Natural killer cell treated with Interleukin-12 subunit alpha and Interleukin-12 subunit beta and Interleukin-15 and Interleukin-18, amount 100 ng/mL, for 72 hours (primary cell): ENCODE measurements around the gene SMIM29. TPM values are rescaled to one million over a fixed set of nuclear protein-coding genes. Genes with fewer than 3 reads are reported as not detected.

ENCODE experiments used
- ATAC-seq, 2 donors: fragments of 150-1000 bp; cut with Tn5 transposase in 1 of 2; sonication (Bioruptor Pico), chemical (Tn5 transposase) in 1 of 2; 2 replicates each; pipeline ENCODE4 v1.10.0; 2021
- DNase-seq: peaks from one replicate; pipeline ENCODE4 v3.0.0; 2022; ENCODE audit warnings: low spot score
- H3K27ac Mint-ChIP-seq, 2 donors: 1 replicate in 1 of 2; 2 replicates in 1 of 2; pipeline ENCODE4 v1.8.0; 2022; ENCODE audit warnings: mixed read lengths in 2 of 2, mild to moderate bottlenecking in 1 of 2, moderate library complexity in 1 of 2
- H3K27me3 Mint-ChIP-seq, 2 donors: 1 replicate in 1 of 2; 2 replicates in 1 of 2; pipeline ENCODE4 v1.8.0; 2022; ENCODE audit warnings: mixed read lengths in 2 of 2
- H3K36me3 Mint-ChIP-seq: one replicate; pipeline ENCODE4 v1.8.0; 2022; ENCODE audit warnings: mixed read lengths
- H3K4me1 Mint-ChIP-seq, 2 donors: 1 replicate in 1 of 2; 2 replicates in 1 of 2; pipeline ENCODE4 v1.8.0; 2022; ENCODE audit warnings: low read depth in 2 of 2, mixed read lengths in 2 of 2, mild to moderate bottlenecking in 1 of 2
- H3K4me3 Mint-ChIP-seq: one replicate; pipeline ENCODE4 v1.8.0; 2022; ENCODE audit warnings: mixed read lengths
- H3K9me3 Mint-ChIP-seq: 2 replicates; pipeline ENCODE4 v1.8.0; 2022; ENCODE audit warnings: mixed read lengths
- total RNA-seq, 2 donors: library from RNA; stranded (reverse); gene quantifications; one replicate each; pipeline ENCODE4 v1.2.3, GENCODE V29; 2022

The SMIM29 gene
- total RNA-seq, 2 donors from 2014 or later = 15.9 to 20.9 TPM

- ATAC-seq (no peak), DNase-seq (no peak)
- H3K4me3 Mint-ChIP-seq = no peak overlapping the region
- H3K4me1 Mint-ChIP-seq = peaks cover 21 to 36% of the 10 kb centered on the region in 2 donors
- H3K27ac Mint-ChIP-seq = no peak overlapping the region
- no peaks in the 10 kb centered on the region for H3K27me3 Mint-ChIP-seq
- no peaks in the 10 kb centered on the region for H3K36me3 Mint-ChIP-seq
- no peaks in the 10 kb centered on the region for H3K9me3 Mint-ChIP-seq
Measured at GRCh38 chr6:34240329-34241248, 8.2 kb downstream of the SMIM29 start.

DNA sequence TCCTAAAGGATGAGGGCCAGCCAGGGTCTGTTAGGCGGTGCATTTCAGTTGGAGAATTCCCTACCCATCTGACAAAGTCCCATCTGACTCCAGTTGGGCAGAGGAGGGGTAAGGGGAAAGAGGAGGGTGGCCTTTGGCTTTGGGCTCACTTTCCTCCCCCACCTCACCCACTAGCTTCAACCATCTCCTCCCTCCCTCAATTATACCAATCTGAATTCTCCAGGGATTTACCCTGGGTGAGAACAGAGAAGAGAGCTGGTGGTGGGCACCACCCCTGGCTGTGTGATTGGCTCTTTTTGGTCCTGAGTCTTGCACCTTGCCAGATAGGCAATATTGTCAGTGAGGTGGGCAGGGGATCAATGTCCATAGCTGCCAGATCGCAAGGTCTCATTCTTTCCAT is 8.9 kb downstream of the SMIM29 start:
- ATAC-seq (no peak), DNase-seq (no peak)
- Mint-ChIP-seq H3K36me3 (no peaks in the 10 kb centered on the region), H3K27ac (peak overlapping the region in 1 of 2 donors; percentile 70), H3K27me3 (no peaks in the 10 kb centered on the region), H3K4me1 (peaks cover 15 to 31% of the 10 kb centered on the region in 2 donors), H3K4me3 (no peak overlapping the region), H3K9me3 (no peaks in the 10 kb centered on the region)

- H3K4me1 Mint-ChIP-seq = peaks cover 17 to 29% of the 10 kb centered on the region in 2 donors
- H3K27ac Mint-ChIP-seq = peak overlapping the region in 1 of 2 donors; percentile 70
- ATAC-seq (no peak), DNase-seq (no peak)
- H3K4me3 Mint-ChIP-seq = peak overlapping the region; percentile 82
- H3K27me3 Mint-ChIP-seq = no peaks in the 10 kb centered on the region
- no peaks in the 10 kb centered on the region for H3K9me3 Mint-ChIP-seq
- H3K36me3 Mint-ChIP-seq = no peaks in the 10 kb centered on the region
Measured at GRCh38 chr6:34239500-34239825, 9.3 kb downstream of the SMIM29 start.

DNA sequence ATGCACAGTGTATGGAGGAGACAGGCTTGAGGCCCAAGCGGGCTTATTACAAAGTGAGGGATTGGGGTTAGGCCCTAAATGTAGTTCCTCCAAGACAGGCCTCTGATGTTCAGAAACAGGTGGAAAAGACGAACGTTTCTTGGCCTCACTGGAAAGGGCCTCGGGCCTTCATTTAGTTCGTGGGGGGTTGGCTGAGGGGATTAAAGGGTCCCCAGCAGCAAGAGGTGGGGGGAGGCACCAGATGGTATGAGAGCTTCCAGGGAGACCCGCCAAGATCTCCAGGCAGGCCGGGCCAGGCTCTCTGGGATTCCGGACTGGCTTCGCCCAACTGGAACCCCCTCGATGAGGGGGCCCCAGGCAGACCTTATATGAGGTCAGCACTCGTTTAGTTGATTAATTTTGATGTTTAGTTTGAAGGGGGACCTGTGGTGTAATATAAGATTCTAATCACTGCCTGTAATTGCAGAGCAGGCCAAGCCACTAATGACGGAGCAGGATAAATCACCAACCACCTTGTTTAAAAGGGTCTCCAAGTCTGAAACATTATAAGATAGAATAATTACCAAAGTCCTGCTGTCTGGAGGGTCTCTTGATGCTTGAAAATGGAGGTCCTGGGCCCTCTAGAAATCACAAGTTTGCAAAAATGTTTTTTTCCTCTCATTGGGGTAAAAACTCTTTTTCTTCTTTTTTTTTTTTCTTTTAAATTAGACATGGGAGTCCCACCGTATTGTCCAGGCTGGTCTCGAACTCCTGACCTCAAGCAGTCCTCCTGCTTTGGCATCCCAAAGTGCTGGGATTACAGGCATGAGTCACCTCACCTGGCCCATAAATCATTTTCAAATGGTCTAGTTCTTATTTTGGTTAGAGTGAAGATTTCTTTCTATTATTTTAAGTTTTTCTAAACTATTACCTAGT is 10.0 kb downstream of the SMIM29 start:
- Mint-ChIP-seq H3K27me3 (no peaks in the 10 kb centered on the region), H3K9me3 (no peaks in the 10 kb centered on the region), H3K36me3 (no peaks in the 10 kb centered on the region), H3K4me1 (peaks cover 23 to 32% of the 10 kb centered on the region in 2 donors), H3K4me3 (peak overlapping the region; percentile 82), H3K27ac (peak overlapping the region; percentile 23 to 70)
- DNase-seq = no peak
- ATAC-seq = no peak

DNA sequence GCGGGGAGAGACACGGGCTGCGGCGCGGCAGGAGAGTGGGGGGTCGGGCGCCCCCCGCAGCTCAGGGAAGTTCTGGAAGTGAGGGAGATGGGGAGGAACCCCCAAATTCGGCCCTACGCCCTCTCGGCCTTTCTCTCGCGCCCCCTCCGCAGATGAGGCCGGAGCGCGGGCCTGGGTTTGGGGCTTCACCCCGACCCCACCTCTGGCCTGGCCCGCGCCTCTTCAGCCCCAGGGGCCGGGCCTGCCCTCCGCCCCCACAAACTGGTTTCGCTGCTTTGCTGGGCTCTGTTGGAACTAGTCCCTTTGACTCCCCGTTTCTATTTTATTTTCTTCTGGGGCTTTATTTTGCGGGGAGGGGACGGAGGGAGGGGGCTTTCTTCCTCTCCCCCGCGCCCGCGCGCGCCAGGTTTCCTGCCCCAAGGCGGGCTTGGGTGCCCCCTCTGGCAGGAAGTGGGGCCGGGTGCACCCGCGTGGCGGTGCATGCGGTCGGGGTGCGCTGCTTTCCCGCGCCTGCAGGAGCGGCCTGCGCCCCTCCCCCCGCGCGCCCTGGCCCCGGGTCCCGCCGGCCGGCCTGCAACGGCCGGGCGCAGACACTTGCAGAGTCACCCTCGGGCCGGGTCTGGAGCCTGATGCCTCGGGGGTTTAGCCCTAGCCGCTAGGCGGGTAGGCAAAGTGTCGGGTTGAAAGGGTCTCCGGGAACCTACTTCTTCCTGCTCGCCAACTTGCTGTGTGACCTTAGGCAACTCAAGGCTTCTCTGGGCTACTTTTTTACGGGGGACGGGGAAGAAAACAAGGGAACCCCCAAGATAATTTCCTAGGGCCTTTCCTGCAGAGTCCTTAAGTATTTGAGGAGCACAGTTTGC is 10.9 kb downstream of the SMIM29 start:
- no peaks in the 10 kb centered on the region for H3K27me3 Mint-ChIP-seq
- no peaks in the 10 kb centered on the region for H3K36me3 Mint-ChIP-seq
- peak overlapping the region; percentile 82 for H3K4me3 Mint-ChIP-seq
- ATAC-seq = peak; percentile 20 to 50
- H3K27ac Mint-ChIP-seq = peak overlapping the region; percentile 23 to 70
- peaks cover 15 to 24% of the 10 kb centered on the region in 2 donors for H3K4me1 Mint-ChIP-seq
- DNase-seq = peak; percentile 83
- no peaks in the 10 kb centered on the region for H3K9me3 Mint-ChIP-seq

- H3K4me3 Mint-ChIP-seq = peak overlapping the region; percentile 89
- peak; percentile 31 to 34 for ATAC-seq
- peaks cover 13 to 17% of the 10 kb centered on the region in 2 donors for H3K4me1 Mint-ChIP-seq
- H3K27me3 Mint-ChIP-seq = no peaks in the 10 kb centered on the region
- H3K27ac Mint-ChIP-seq = no peak overlapping the region
- H3K36me3 Mint-ChIP-seq = no peaks in the 10 kb centered on the region
- DNase-seq = no peak
- H3K9me3 Mint-ChIP-seq = no peaks in the 10 kb centered on the region
Measured at GRCh38 chr6:34237316-34237721, 11.5 kb downstream of the SMIM29 start.

- H3K9me3 Mint-ChIP-seq = no peaks in the 10 kb centered on the region
- ATAC-seq = peak; percentile 85 to 91
- H3K27ac Mint-ChIP-seq = peak within 1 kb of the TSS; percentile 83 to 92
- H3K36me3 Mint-ChIP-seq = no peaks in the 10 kb centered on the region
- peaks cover 13 to 16% of the 10 kb centered on the region in 2 donors for H3K4me1 Mint-ChIP-seq
- no peaks in the 10 kb centered on the region for H3K27me3 Mint-ChIP-seq
- H3K4me3 Mint-ChIP-seq = peak within 1 kb of the TSS; percentile 89
- DNase-seq = peak; percentile 85
Measured at GRCh38 chr6:34236443-34237315, 12.1 kb downstream of the SMIM29 start, which contains the start of gene HMGA1. HMGA1 (plus strand) TSS chr6:34236873; CDS start chr6:34240781, 3,908 bp downstream.

- Mint-ChIP-seq H3K36me3 (no peaks in the 10 kb centered on the region), H3K27ac (peak overlapping the region; percentile 83 to 92)
Measured at GRCh38 chr6:34236131-34236442, 12.7 kb downstream of the SMIM29 start.

DNA sequence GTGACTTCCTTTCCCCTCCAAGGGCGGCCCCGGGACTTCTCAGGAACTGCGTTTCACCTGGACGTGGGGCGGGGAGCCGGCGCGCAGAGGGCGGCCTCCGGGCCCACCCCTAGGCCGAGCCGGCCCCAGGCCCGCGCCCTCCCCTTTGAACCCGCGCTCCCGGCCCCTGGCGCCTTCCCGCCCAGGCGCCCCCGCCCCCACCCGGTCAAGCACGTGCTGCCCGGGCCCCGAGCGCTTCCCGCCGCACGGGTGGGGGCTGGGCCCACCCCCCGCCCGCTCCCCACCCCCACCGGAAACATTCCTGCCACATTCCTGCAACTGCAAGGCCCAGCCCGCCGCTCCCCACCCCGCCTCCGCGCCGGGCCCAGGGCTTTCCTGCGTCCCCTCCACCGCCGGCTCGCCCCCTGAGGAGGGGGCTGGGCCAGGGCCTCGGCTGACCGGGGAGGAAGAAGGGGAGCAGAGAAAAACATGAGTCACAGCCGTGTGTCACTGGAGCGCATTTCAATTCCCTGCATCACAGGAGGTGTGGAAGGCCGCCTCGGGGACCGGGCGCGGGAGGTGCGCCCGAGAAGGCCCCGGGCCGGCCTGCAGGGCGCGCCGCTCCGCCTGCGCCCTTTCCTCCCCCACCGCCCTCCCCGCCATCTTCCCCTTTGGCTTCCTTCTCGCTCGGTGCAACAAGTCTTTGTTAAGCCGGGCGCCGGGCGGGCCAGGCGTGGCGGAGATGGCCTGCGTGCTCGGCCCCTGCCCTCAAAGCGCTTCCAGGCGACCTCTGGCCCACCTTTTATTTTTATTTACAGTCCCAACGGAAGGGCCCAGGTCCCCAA is 13.3 kb downstream of the SMIM29 start:
- no peak for DNase-seq
- peak overlapping the region; percentile 83 to 92 for H3K27ac Mint-ChIP-seq
- no peaks in the 10 kb centered on the region for H3K36me3 Mint-ChIP-seq
- peak overlapping the region; percentile 89 for H3K4me3 Mint-ChIP-seq
- H3K27me3 Mint-ChIP-seq = no peaks in the 10 kb centered on the region
- no peaks in the 10 kb centered on the region for H3K9me3 Mint-ChIP-seq
- ATAC-seq = peak; percentile 29 to 38
- peaks cover 13 to 18% of the 10 kb centered on the region in 2 donors for H3K4me1 Mint-ChIP-seq

More at GRCh38 chr6:34236131-34236442, 12.7 kb downstream of the SMIM29 start:
- ATAC-seq (peak; percentile 34 to 46), DNase-seq (no peak)
- no peaks in the 10 kb centered on the region for H3K27me3 Mint-ChIP-seq
- peak overlapping the region; percentile 89 for H3K4me3 Mint-ChIP-seq
- H3K4me1 Mint-ChIP-seq = peaks cover 13 to 16% of the 10 kb centered on the region in 2 donors
- no peaks in the 10 kb centered on the region for H3K9me3 Mint-ChIP-seq

- Mint-ChIP-seq H3K4me3 (peak overlapping the region; percentile 32), H3K4me1 (peaks cover 13 to 18% of the 10 kb centered on the region in 2 donors), H3K27me3 (no peaks in the 10 kb centered on the region), H3K9me3 (no peaks in the 10 kb centered on the region), H3K36me3 (no peaks in the 10 kb centered on the region), H3K27ac (peak overlapping the region; percentile 8 to 63)
- ATAC-seq = no peak
- DNase-seq = no peak
Measured at GRCh38 chr6:34234667-34235306, 14.0 kb downstream of the SMIM29 start.

GRCh38 chr6:34233867-34234266 is 14.9 kb downstream of the SMIM29 start:
- Mint-ChIP-seq H3K36me3 (no peaks in the 10 kb centered on the region), H3K27ac (peak overlapping the region in 1 of 2 donors; percentile 8), H3K4me3 (peak overlapping the region; percentile 32), H3K9me3 (no peaks in the 10 kb centered on the region), H3K27me3 (no peaks in the 10 kb centered on the region), H3K4me1 (peaks cover 13 to 16% of the 10 kb centered on the region in 2 donors)
- ATAC-seq (no peak), DNase-seq (no peak)
